Measurements from ENCODE around the gene FRAS1.

Gene FRAS1

DNA sequence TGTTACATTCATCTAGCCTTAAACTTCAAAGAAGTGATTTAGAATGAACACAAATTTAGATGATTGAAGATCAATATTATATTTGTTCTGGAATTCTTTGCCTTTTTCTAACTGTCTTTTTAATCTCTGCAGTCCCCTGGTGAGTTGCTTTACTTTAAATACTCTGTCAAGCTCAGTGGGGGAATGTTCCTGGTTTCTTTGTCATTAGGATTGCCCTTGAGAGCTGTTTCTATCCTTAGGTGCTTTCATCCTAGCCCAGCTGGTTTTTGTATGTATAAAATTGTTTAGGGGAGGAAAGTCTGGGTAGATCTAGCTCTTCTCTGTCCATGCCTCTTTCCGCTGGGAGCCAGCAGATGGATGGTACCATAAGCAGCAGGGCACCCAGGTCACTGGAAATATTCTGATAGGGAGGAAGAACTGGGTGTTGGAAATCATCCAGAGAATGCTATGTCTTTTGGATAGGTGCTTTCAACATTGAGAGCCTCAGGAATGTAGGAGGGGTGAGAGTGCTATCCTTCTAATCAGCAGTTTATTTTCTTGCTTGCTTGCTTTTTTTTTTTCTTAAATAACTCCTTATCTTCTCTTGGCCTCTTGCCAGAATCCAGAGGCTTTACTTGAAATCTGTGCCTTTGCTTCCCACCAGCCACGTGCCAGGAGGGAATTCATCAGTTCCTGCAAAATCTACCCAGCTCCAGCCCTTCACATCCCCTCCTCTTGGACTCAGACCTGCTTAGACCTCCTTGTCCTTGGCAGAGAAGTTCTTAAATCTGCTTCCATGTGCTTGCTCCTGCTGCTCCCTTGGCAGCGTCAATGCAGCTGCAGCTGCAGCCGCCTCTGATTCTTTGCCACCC lies 279.2 kb downstream of the FRAS1 start:
- DNase-seq = no peak

DNA sequence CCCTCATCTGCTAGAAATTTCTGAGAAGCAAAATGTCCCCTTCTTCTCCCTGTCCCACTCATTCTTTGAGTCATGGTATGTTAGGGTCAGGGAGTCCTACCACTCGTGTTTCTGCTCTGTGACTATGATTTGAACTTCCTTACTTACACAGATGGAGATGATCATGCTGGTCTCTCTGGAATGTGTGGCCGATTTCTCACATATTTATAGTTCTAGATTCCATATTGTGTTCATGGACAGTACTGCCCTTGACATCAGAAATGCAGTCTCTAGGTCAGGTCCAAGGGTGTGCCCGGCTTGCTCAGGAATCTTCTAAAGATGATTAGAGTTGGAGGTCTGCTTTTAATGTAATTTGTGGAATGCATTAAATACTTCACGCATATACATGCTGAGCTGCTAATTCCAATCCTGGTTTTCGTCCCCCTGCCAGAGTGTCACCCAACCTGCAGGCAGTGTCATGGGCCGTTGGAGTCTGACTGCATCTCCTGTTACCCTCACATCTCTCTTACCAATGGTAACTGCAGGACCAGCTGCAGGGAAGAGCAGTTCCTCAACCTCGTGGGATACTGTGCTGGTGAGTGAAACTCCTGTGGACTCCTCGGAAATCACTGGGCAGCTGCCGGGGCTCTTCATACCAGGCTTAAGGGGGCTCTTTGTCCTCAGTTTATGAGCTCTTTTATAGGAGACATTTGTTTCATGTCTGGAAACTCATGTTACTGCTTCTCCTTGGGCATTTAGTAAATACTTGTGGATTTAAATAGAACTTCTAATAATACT lies 280.3 kb downstream of the FRAS1 start:
- DNase-seq = no peak

DNA sequence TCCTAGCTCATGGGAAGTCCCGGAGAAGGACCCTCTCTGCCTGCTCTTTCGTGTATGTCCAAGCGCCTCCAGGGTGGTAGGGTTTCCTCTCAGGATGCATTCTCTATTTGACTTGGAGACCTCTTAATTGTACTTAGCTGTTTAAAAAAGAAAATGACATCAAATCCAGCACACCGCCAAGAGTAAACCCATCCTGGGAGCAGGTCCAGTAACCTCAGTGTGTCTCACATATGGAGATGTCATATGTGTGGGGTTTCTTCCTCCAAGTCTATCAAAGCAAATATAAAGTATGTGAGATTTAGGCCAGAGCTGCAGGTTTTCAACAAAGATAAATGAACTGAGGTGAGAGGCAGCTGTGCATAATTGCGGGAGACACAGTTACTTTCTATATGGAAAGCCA lies 285.0 kb downstream of the FRAS1 start:
- DNase-seq = no peak

DNA sequence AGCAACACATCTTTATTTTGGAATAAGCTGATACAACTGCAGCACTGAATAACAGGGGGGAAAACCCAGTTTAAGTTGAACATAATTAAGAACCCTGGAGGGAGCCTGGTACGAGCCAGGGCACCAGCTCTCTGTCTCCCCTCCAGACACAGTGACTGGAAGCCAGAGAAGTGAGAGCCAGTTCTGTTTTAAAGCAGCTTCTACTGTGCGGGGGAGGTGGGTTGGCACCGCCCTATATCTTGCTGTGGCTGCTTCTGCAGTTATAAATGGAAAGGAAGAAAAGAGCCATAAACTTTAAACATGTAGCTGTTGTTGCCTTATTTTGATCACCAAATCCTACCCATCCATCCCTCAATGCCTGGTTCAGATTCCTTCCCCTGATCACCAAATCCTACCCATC lies 286.6 kb downstream of the FRAS1 start:
- DNase-seq = no peak

DNA sequence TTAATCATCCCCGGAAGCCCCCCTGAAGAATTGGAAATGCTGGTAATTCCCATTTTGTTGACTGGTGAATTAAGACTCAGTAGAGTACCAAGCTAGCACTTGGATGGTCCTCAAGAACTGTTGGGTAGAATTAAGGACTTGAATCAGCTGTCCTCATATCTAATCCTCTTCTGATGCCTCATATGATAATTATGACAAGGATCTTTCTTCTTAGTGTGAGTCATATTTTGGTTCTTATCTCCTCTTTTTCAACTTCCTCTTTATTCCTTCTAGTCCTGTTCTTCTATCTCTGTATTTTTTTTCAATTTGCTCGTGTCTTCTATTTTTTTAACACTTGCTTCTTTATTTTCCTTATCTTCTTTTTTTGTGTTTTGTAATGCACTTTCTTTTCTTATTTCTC lies 288.1 kb downstream of the FRAS1 start:
- peak; percentile 16 for DNase-seq

DNA sequence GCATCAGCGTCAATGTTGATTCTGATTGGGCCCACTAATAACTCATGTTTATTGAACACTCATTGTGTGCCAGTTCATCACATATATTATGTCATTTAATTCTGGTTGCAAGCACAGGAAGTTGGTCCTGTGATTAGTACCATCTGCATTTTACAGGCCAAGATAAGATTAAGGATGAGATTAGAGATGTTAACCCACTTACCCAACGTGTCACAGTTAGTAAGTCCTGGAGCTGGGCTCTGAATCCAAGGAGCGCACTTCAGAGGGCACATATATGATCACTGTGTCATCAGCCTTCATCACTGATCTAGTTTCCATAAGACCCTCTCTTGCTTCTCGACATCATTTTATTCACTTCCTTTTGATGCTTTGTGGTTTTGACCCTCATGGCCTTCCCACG lies 289.1 kb downstream of the FRAS1 start:
- no peak for DNase-seq

DNA sequence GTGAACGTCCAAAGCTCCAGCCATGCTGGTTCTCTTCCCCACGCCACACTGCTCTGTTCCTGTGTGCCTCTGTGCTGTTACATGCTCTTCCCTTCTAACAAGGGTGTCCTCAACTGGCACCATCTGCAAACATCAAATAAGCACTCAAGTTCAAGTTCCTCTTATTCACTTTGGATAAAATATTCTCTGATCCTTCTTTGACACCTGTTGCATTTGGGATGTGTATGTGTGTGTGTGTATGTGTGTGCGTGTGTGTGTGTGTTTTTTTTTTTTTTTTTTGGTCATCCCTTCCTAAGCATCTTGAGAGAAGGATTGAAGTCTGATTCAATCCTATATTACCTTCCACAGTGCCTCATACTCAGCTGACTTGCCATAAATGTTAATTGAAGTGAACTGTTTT lies 290.4 kb downstream of the FRAS1 start:
- no peak for DNase-seq

DNA sequence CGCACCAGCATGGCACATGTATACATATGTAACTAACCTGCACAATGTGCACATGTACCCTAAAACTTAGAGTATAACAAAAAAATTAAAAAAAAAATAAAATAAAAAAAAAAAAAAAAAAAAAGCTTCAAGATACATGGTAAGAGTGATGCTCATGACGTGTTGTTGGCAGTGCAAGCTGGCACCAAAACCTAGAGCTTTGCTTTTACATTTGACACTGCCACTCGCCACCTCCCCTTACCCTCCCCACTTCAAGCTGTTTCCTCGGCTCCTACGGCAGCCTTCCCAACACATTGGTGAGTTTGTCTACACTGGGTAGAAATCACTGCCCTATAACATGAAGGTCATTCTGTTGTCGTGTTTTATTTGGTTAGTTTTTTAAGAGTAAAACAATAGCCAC lies 296.8 kb downstream of the FRAS1 start:
- DNase-seq = no peak

DNA sequence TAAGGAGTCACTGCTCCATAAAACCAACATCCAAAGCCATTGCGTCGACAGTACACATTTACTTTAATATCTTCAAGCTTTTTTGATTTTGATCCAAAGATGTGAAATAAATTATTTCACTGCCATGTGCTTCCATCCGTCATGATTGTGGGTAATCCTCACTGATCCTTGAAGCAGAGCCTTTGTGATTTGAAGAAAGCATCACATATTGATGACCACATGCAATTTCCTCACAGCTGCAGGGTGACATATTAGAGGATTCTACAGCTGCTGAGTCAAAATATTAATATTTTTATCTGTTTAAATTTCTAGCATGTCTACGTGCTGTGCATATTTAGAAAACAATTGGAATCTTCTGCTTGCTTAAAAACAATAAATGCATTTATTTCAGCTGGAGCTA lies 297.7 kb downstream of the FRAS1 start:
- no peak for DNase-seq

DNA sequence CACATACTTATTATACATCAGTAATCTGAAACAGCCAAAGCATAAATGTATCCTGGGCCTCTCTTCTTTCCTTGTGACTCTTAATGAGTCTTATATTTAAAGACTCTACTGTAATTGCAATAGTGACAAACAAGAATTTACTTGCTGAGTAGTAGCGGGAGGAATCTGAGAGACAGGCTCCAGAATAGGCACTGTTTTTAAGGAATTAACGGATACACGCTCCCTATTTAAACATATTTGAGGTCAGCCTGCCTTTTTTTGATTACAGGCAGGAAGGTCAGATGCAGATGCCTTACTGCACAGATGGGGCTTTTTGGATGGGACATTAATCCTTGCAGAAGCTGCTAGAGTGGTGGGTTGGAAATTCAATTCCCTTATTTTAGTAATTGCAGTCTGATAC lies 298.2 kb downstream of the FRAS1 start:
- no peak for DNase-seq

DNA sequence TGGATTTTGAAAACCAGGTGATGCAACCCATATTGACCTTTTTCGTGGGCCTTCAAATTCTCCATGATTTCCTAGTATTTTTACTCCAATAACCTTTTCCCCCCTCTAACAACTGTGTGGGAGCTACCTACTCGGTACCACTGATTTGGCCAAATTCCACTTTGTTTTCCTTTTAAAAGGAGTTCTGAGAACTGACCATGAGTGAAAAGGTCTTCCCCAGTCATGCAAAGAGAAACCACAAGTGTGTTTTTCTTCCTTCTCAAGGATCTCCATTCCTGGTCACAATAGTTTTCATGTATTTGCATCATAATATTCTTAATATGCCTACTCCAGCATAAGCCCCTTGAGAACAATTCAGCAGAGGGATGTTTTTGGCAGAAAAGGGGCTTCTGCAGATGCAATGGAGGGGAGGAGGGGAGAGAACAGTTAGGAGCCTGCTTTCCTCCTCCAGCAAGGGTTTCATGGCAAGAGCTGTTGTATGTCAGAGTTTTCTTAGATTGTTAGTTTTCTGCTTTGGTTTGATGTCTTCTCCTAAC lies 299.2 kb downstream of the FRAS1 start:
- DNase-seq = no peak

DNA sequence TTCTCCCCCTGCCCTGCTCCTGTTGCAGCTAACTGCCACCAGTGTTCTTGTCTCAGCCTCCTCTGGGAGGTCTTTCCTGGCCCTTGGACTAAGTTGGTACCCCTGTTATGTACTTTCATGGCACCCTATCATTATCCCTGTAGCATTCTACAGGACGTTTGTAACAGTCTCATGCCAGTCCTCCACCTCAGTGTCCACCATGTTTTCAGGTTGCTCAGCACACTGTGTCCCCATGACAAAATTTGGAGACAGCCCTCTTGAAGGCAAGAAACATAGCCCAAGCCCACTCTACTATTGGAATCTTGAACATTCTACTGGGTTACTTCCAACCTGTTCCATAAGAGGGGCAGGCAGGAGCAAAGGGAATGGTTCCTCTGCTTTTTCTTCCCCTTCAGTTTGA lies 300.0 kb downstream of the FRAS1 start:
- DNase-seq = no peak

DNA sequence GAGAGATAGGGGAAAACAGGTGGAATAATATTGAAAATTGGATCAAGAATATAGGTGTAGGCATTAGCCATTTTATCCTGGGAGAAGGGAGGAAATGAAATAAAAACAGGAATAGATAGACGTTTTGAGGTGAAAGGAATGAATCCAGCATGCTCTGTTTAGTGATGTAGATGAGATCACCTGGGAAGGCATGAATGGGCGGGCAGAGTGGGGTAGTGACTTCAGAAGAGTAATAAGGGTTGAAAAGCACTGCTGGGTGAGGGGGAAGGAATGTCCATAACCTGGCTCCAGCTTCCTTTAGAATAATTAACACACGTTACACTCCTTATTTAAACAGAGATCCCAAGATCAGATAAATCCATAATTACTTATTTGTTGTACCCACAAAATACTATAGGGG lies 303.3 kb downstream of the FRAS1 start:
- DNase-seq = no peak

DNA sequence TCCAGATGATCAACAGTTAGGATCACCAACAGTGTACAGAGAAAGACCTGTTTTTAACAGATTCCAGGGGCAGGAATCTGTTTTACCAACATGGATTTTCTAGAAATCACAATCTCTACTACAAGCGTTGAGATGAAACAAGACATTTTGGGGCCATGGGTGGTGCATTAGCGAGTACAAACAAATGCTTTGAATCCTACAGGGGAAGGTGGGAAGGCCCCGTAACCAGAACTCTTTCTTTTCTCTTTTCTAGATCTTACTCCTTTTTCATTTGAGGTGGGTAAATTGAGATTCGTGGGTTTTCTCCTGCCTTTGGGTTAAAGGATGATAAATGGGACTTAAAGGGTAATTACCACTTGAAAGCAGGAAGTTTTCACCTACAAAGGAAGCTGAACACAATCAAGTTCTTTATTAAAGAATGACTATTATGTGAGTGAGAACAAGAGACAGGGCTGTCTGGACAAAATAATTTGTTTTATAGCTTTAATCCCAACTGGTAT lies 304.5 kb downstream of the FRAS1 start:
- no peak for DNase-seq

DNA sequence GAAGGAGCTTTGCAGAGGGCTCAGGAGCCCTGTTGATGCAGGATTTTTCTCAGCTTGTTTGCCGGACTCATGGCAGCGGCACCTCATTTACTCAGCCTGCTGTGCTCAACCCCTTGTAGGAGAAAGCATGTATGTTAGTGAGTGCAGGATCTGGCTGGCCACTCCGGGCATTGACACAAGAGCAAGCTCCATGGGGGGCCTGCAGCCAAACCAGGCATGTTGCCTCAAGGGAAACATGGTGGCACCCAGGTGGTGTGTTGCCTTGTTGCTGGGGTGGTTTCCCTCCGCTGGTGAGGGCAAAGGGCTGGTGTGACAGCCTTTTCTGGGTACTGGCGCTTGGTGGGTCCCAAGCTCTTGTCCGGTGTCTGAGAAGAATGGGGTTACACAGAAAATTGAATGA lies 305.2 kb downstream of the FRAS1 start:
- DNase-seq = no peak

DNA sequence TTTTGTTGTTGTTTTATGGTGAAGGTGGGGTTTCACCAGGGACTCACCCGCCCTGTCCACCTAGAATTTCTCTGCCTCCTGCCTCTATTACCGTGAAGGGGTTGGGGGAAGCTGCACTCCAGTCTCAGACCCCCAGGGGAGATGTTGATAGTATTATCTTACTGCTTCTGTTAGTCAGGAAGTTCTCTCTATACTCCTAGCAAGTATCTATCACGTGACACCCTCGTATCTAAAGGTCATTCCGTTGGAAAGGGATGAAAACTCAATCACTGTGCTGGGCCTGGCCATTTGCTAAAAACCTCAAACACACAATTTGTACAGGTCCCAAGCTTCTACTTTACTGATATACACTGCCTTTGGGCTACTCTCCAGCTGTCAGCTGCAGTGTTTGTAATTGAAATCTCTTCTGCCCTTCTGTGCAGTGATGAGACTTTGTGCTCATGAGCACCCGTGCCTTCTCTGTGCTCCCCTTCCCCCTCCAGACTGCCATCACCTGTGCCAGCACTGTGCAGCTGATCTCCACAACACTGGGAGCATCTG lies 306.0 kb downstream of the FRAS1 start:
- no peak for DNase-seq

DNA sequence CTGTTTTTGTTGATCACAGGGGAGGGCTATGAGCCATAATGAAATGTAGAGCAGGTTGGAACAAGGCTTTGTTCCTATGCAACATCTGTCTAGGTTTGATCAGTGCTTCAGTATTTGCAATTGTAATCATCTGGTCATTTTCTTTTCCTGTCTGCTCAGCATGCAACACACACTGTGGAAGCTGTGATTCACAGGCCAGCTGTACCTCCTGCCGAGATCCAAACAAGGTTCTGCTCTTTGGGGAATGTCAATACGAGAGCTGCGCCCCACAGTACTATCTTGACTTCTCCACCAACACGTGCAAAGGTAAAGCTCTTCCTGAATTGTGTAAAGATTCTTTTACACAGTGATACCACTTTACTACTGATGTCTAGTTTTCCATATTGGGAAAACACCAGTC lies 312.6 kb downstream of the FRAS1 start:
- DNase-seq = no peak

DNA sequence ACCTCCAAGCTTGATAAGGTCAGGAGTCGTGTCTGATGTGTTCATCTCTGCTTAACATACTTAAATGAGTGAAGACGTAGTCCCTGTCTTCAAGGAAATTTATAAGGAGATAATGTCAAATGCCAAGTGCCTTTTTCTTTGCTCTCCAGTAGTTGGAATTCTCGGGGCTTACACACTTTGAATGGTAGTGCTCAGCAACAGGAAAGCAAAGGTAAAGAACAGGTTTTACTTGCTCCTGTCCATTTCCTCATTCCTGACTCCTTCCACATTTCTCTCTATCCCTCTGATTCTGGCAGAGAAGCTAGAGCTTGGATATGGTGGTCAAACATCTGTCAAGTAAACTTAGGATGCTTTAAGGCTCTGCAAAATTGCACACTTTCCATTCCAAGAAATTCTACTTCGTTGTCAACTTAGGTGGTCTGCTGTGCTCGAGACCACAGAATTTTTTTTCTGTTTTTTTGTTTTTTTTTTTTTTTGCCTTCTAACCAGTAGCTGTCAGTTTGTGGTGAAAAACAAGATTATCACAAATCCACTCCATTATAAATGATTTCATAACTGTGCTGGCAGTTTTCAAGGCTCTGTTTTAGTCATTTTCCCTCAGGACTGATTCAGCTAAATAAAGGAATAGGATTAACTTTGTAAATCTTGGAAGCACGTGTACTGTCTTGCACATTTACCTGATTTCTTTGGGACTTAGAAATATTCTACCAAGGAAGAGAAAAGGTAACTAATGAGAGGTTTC lies 313.7 kb downstream of the FRAS1 start:
- no peak for DNase-seq

DNA sequence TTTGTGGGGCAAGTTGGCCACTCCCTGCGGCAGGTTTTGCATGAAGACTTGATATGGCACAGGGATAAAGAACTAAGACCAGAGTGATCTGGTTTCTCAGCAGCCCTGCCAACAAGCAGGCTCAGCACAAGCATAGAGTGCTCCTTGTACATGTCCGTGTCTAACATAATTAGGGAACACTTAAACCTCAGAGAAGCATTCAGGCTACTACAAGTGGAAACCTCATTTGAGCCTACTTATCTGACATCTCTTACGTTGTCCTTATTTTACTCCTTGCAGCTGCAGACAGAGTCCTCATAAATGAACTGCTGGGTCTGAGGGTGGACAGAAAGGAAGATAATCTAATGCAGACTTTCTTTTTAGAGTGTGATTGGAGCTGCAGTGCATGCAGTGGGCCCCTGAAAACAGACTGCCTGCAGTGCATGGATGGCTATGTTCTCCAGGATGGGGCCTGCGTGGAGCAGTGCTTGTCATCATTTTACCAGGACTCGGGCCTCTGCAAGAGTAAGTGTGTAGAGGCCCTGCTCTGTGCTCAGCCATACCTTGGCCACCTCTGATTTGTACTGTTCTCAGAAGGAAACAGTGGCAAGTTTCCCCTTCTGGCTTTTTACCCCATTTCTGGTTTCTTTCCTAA lies 315.3 kb downstream of the FRAS1 start:
- DNase-seq = no peak

DNA sequence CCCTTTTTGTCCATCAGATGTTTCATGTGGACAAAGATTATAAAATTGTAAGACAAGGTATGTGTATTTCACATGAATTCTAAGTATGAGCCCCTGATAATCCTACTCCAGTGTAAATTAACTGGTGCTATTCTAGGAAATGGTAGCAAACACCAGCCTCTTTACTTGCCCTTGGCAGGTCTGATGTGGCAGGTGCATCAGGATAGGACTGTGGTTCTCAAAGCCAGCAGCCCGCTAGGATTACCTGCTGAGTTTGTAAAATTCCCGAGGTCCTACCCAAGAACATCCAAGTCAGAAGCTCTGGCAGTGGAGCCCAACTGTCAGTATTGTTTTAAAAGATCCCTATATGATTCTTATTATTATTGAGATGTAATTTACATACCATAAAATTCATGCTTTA lies 320.4 kb downstream of the FRAS1 start:
- no peak for DNase-seq

DNA sequence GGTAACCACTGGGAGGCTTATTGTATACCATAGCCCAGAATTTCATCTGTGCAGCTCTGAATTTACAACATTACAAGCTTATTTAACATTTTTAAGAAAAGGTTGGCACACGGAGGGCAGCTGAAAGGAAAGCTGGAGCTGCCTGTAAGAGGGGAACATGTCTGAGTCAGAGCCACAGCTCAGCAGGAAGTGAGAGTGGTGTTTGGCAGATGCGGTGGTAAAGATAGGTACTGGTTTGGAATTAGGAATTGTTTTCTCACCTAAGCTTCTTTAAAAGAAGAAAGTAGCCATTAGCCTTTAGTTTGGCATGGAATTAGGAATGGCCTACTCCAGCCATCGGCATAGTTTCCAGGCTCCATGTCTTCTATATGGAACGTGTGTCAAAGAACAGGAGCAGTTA lies 321.9 kb downstream of the FRAS1 start:
- no peak for DNase-seq

DNA sequence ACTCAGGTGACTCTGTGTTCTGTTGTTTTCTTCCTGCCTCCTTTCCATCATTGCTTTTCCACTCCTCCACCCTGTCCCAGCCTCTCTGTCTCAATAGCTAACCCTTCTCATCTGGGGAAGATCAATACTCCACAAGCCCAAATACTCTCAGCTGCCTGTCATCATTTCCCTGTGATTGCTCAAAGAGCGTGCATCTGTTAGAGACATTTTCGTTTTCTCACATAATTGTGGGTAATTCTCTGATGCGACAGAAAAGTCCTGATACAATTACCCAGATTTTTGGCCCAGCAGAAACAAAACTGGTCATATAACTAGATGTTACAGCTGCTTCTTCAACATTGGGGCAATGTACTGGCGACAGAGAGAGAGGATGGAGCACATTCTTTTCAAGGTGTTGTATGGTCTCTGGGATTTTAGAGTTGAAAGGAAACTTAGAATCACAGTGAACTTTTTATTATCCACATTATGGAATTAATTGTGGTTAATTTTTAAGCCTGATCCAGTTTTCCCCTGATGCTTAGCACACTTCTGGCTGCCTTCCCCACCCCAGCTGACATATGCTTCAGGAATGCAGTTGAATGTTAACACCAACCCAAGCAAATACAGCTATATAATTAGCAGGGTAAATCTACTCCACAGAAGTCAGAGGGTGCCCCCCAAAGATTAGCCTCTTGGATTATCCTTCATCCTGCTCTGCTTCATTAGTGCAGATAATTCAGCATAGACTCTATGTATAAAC lies 323.0 kb downstream of the FRAS1 start:
- no peak for DNase-seq

Measured in GF-D8 (cell line).